ENCODE measurements around the gene TMEM147. TPM values are rescaled to one million over a fixed set of nuclear protein-coding genes. Genes with fewer than 3 reads are reported as not detected.

Gene TMEM147
- total and polyA plus RNA-seq, 4 donors, result 18.1 to 97.4 (median 44.7) TPM

GRCh38 chr19:35549174-35549788, 3.9 kb downstream of the TMEM147 start:
- Histone ChIP-seq H3K4me3 (ENCODE audit: low read depth in 1 of 3, low read length in 3 of 3) (no peak overlapping the region), H3K27ac (ENCODE audit: low read depth in 1 of 2, low read length in 2 of 2) (no peak overlapping the region), H3K36me3 (ENCODE audit: control insufficient read depth in 4 of 4, insufficient read depth in 3 of 4, low read depth in 1 of 4, low read length in 3 of 4) (no peaks in the 10 kb centered on the region), H3K27me3 (ENCODE audit: control insufficient read depth in 4 of 4, insufficient read depth in 4 of 4, low read length in 3 of 4) (no peaks in the 10 kb centered on the region), H3K9me3 (ENCODE audit: control insufficient read depth in 4 of 4, low read length in 3 of 4) (no peaks in the 10 kb centered on the region), H3K9ac (ENCODE audit: low read depth in 1 of 2, low read length in 2 of 2) (no peak overlapping the region), H3K4me1 (ENCODE audit: control insufficient read depth in 4 of 4, insufficient read depth in 4 of 4, low read length in 3 of 4) (peaks cover 0 to 19% (median 14%) of the 10 kb centered on the region in 4 donors)
- WGBS, result 24% methylated on average over 6 of the region's 6 CpGs
- TF ChIP-seq RAD21 (IDR thresholded peaks at IDR 0.05), result peak; percentile 71 to 85
- TF ChIP-seq GABPA (IDR thresholded peaks at IDR 0.05 in 1 of 2, conservative IDR thresholded peaks at IDR 0.05 in 1 of 2), result no peak
- TF ChIP-seq CTCF (IDR thresholded peaks at IDR 0.05; ENCODE audit: low read depth, low read length, missing input control), result peak; percentile 80
- peak; percentile 58 for DNase-seq (ENCODE audit: low spot score)

DNA sequence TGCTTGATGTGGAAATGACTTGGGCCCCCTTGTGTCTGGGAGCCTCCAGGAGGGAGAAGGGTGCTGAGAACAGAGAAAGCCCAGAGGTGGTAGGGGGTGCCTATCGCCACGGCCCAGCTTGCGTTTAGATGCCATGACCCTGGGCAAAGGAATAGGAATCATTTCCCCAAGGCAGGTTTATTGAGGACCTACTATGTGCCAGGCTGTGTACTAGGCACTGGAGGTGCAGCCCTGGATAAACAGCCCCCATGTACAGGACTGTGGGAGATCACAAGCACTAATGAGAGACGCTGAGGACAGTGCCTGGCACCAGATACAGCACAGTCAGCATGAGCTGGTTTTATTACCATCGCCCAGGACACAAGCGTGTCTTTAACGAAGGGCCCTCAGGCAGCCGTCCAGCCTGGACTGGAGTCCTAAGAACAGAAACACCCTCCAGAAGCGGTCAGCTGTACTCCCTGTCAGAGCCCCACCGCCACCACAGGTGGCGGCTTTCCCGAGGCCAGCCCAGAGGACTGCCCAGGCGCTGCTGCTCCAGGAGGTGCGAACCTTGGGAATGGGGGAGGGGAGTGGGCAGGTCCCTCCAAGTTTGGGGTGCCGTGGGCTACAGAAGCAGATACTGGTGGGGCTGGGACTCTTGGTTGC, 4.6 kb downstream of the TMEM147 start:
- Histone ChIP-seq H3K36me3 (ENCODE audit: control insufficient read depth in 4 of 4, insufficient read depth in 3 of 4, low read depth in 1 of 4, low read length in 3 of 4) (no peaks in the 10 kb centered on the region), H3K4me3 (ENCODE audit: low read depth in 1 of 3, low read length in 3 of 3) (no peak overlapping the region), H3K4me1 (ENCODE audit: control insufficient read depth in 4 of 4, insufficient read depth in 4 of 4, low read length in 3 of 4) (peaks cover 0 to 11% (median 9%) of the 10 kb centered on the region in 4 donors), H3K27me3 (ENCODE audit: control insufficient read depth in 4 of 4, insufficient read depth in 4 of 4, low read length in 3 of 4) (no peaks in the 10 kb centered on the region), H3K9ac (ENCODE audit: low read depth in 1 of 2, low read length in 2 of 2) (no peak overlapping the region), H3K27ac (ENCODE audit: low read depth in 1 of 2, low read length in 2 of 2) (no peak overlapping the region), H3K9me3 (ENCODE audit: control insufficient read depth in 4 of 4, low read length in 3 of 4) (no peaks in the 10 kb centered on the region)
- TF ChIP-seq FOXA2 (IDR thresholded peaks at IDR 0.05) (no peak), GABPA (IDR thresholded peaks at IDR 0.05 in 1 of 2, conservative IDR thresholded peaks at IDR 0.05 in 1 of 2) (no peak), EGR1 (IDR thresholded peaks at IDR 0.05; ENCODE audit: low read depth in 2 of 2) (no peak)
- TF ChIP-seq, protein P1, sequence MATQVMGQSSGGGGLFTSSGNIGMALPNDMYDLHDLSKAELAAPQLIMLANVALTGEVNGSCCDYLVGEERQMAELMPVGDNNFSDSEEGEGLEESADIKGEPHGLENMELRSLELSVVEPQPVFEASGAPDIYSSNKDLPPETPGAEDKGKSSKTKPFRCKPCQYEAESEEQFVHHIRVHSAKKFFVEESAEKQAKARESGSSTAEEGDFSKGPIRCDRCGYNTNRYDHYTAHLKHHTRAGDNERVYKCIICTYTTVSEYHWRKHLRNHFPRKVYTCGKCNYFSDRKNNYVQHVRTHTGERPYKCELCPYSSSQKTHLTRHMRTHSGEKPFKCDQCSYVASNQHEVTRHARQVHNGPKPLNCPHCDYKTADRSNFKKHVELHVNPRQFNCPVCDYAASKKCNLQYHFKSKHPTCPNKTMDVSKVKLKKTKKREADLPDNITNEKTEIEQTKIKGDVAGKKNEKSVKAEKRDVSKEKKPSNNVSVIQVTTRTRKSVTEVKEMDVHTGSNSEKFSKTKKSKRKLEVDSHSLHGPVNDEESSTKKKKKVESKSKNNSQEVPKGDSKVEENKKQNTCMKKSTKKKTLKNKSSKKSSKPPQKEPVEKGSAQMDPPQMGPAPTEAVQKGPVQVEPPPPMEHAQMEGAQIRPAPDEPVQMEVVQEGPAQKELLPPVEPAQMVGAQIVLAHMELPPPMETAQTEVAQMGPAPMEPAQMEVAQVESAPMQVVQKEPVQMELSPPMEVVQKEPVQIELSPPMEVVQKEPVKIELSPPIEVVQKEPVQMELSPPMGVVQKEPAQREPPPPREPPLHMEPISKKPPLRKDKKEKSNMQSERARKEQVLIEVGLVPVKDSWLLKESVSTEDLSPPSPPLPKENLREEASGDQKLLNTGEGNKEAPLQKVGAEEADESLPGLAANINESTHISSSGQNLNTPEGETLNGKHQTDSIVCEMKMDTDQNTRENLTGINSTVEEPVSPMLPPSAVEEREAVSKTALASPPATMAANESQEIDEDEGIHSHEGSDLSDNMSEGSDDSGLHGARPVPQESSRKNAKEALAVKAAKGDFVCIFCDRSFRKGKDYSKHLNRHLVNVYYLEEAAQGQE (IDR thresholded peaks at IDR 0.05), result no peak
- TF ChIP-seq, protein P2, sequence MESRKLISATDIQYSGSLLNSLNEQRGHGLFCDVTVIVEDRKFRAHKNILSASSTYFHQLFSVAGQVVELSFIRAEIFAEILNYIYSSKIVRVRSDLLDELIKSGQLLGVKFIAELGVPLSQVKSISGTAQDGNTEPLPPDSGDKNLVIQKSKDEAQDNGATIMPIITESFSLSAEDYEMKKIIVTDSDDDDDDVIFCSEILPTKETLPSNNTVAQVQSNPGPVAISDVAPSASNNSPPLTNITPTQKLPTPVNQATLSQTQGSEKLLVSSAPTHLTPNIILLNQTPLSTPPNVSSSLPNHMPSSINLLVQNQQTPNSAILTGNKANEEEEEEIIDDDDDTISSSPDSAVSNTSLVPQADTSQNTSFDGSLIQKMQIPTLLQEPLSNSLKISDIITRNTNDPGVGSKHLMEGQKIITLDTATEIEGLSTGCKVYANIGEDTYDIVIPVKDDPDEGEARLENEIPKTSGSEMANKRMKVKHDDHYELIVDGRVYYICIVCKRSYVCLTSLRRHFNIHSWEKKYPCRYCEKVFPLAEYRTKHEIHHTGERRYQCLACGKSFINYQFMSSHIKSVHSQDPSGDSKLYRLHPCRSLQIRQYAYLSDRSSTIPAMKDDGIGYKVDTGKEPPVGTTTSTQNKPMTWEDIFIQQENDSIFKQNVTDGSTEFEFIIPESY (IDR thresholded peaks at IDR 0.05), result no peak
- no peak for DNase-seq (ENCODE audit: low spot score)
- WGBS, result 94% methylated on average over 15 of the region's 15 CpGs
